ENCODE results near the gene OXNAD1.

The OXNAD1 gene

GRCh38 chr3:16253601-16254000 lies 11.4 kb upstream of the OXNAD1 start:
- no peak for TF ChIP-seq POU2F2 (IDR thresholded peaks at IDR 0.05; ENCODE audit: low read depth, low read length)
- no peak for TF ChIP-seq TAF1 (IDR thresholded peaks at IDR 0.05; ENCODE audit: low read depth, low read length)
- TF ChIP-seq PAX5 (IDR thresholded peaks at IDR 0.05; ENCODE audit: insufficient read depth, low read length, severe bottlenecking), result no peak
- no peak for TF ChIP-seq POLR2AphosphoS5 (IDR thresholded peaks at IDR 0.05; ENCODE audit: low read depth, low read length)
- TF ChIP-seq SPI1 (IDR thresholded peaks at IDR 0.05; ENCODE audit: low read depth, low read length), result no peak
- no peak for TF ChIP-seq POLR2A (IDR thresholded peaks at IDR 0.05; ENCODE audit: low read depth, low read length)
- no peak for DNase-seq (ENCODE audit: insufficient read length, low spot score)
- FAIRE-seq, result no peak

DNA sequence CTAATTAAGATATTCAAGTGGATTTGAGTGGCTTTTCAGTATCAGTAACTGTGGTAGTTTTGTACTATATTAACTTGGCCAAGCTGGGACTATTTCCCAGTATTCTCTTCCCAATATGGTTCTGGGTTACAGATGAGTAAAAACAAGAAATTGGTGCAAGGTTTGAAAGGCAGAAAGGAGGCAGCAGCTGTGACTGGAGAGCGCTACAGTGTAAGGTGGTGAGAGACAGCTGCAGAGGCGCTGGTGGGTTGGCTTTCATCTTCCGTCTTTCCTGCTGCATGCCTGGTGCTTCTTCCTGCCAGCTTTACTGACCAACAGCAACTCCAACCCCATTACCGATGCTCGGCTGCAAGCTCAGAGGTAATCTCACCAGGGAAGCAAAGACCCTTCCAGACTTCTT lies 10.1 kb upstream of the OXNAD1 start:
- no peak for TF ChIP-seq SPI1 (IDR thresholded peaks at IDR 0.05; ENCODE audit: low read depth, low read length)
- TF ChIP-seq POLR2AphosphoS5 (IDR thresholded peaks at IDR 0.05; ENCODE audit: low read depth, low read length), result no peak
- TF ChIP-seq PAX5 (IDR thresholded peaks at IDR 0.05; ENCODE audit: insufficient read depth, low read length, severe bottlenecking), result no peak
- no peak for TF ChIP-seq POLR2A (IDR thresholded peaks at IDR 0.05; ENCODE audit: low read depth, low read length)
- TF ChIP-seq POU2F2 (IDR thresholded peaks at IDR 0.05; ENCODE audit: low read depth, low read length), result no peak
- TF ChIP-seq TAF1 (IDR thresholded peaks at IDR 0.05; ENCODE audit: low read depth, low read length), result no peak
- no peak for FAIRE-seq
- DNase-seq (ENCODE audit: insufficient read length, low spot score), result no peak

DNA sequence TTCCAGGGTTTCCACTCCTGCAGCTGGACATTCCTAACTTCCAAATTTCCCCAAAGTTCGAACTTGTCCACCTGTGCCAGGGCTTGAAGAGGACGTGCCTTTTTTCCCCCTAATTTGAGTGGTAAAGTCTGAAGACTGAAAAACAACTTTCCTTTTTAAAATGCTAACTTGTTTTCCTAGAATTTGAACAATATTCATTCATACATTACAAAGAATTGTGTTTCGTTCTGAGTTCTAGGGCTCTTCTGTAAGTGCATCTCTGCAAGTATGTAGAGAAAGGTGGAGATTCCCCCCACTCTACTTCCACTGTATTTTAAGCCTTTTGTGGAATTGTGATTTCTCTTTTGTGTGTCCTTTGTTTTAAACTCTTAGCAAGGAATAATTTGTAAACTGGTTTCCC lies 9.7 kb upstream of the OXNAD1 start:
- DNase-seq (ENCODE audit: insufficient read length, low spot score) (no peak), FAIRE-seq (no peak)
- TF ChIP-seq SPI1 (IDR thresholded peaks at IDR 0.05; ENCODE audit: low read depth, low read length), result no peak
- no peak for TF ChIP-seq POLR2AphosphoS5 (IDR thresholded peaks at IDR 0.05; ENCODE audit: low read depth, low read length)
- no peak for TF ChIP-seq POU2F2 (IDR thresholded peaks at IDR 0.05; ENCODE audit: low read depth, low read length)
- TF ChIP-seq PAX5 (IDR thresholded peaks at IDR 0.05; ENCODE audit: insufficient read depth, low read length, severe bottlenecking), result no peak
- TF ChIP-seq POLR2A (IDR thresholded peaks at IDR 0.05; ENCODE audit: low read depth, low read length), result no peak
- no peak for TF ChIP-seq TAF1 (IDR thresholded peaks at IDR 0.05; ENCODE audit: low read depth, low read length)

DNA sequence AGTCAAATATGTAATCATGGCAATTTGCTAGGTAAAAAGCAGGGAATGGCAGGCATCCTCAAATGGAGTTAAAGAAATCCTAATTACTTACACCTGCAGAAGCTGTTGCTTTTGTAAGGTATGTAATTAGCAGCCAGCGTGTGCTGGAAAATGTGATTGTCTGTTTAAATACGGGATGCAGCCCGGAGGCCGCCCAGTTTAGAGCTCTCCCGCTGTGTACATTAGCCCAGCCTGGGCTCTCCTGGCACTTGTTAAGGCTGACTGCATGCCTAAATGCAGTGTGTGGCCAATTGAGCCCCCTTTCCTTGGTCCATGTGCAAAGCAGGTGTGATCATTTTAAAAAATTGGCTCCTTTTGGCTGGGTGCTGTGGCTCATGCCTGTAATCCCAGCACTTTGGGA lies 9.3 kb upstream of the OXNAD1 start:
- TF ChIP-seq POLR2AphosphoS5 (IDR thresholded peaks at IDR 0.05; ENCODE audit: low read depth, low read length), result no peak
- no peak for TF ChIP-seq POU2F2 (IDR thresholded peaks at IDR 0.05; ENCODE audit: low read depth, low read length)
- no peak for TF ChIP-seq PAX5 (IDR thresholded peaks at IDR 0.05; ENCODE audit: insufficient read depth, low read length, severe bottlenecking)
- no peak for TF ChIP-seq POLR2A (IDR thresholded peaks at IDR 0.05; ENCODE audit: low read depth, low read length)
- TF ChIP-seq TAF1 (IDR thresholded peaks at IDR 0.05; ENCODE audit: low read depth, low read length), result no peak
- TF ChIP-seq SPI1 (IDR thresholded peaks at IDR 0.05; ENCODE audit: low read depth, low read length), result no peak
- FAIRE-seq, result no peak
- no peak for DNase-seq (ENCODE audit: insufficient read length, low spot score)

DNA sequence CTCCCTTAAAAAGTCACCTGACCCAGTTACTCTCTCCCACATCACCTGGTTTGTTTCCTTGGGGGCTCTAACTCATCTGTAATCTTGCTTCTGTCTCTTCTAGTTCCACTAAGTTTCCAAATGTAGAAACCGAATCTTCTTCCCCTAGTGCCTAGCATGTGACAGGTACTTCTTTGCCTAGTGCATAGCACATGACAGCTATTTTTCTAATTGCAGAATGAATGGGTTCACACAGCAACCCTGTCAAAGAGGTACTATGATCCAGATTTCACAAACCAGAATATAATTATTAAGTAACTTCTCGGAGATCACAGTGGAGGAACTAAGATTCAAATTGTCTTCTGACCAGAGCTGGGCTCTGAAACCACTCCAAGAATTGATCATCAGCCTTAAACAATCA lies 7.7 kb upstream of the OXNAD1 start:
- no peak for DNase-seq (ENCODE audit: insufficient read length, low spot score)
- TF ChIP-seq POU2F2 (IDR thresholded peaks at IDR 0.05; ENCODE audit: low read depth, low read length) (no peak), POLR2A (IDR thresholded peaks at IDR 0.05; ENCODE audit: low read depth, low read length) (no peak), PAX5 (IDR thresholded peaks at IDR 0.05; ENCODE audit: insufficient read depth, low read length, severe bottlenecking) (no peak), SPI1 (IDR thresholded peaks at IDR 0.05; ENCODE audit: low read depth, low read length) (no peak), POLR2AphosphoS5 (IDR thresholded peaks at IDR 0.05; ENCODE audit: low read depth, low read length) (no peak), TAF1 (IDR thresholded peaks at IDR 0.05; ENCODE audit: low read depth, low read length) (no peak)
- no peak for FAIRE-seq

DNA sequence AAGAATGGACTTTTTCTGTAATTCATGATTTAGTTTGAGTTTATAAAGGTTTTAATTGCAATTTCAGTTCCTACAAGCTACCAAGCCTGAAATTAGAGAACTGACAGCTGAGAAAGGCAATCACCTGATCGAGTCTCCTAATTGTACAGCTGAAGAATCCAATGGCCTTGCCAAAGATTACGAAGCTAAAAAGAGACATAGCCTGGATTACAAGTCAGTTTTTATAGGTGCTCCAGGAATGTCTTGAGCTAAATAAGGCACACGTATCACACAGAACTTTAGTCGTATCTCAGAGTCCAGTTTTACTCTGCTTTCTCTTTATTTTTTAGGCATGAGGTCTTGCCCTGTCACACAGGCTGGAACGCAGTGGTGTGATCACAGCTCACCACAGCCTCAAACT lies 6.8 kb upstream of the OXNAD1 start:
- FAIRE-seq, result no peak
- DNase-seq (ENCODE audit: insufficient read length, low spot score), result no peak
- no peak for TF ChIP-seq PAX5 (IDR thresholded peaks at IDR 0.05; ENCODE audit: insufficient read depth, low read length, severe bottlenecking)
- no peak for TF ChIP-seq SPI1 (IDR thresholded peaks at IDR 0.05; ENCODE audit: low read depth, low read length)
- no peak for TF ChIP-seq POLR2AphosphoS5 (IDR thresholded peaks at IDR 0.05; ENCODE audit: low read depth, low read length)
- TF ChIP-seq POLR2A (IDR thresholded peaks at IDR 0.05; ENCODE audit: low read depth, low read length), result no peak
- TF ChIP-seq TAF1 (IDR thresholded peaks at IDR 0.05; ENCODE audit: low read depth, low read length), result no peak
- no peak for TF ChIP-seq POU2F2 (IDR thresholded peaks at IDR 0.05; ENCODE audit: low read depth, low read length)

DNA sequence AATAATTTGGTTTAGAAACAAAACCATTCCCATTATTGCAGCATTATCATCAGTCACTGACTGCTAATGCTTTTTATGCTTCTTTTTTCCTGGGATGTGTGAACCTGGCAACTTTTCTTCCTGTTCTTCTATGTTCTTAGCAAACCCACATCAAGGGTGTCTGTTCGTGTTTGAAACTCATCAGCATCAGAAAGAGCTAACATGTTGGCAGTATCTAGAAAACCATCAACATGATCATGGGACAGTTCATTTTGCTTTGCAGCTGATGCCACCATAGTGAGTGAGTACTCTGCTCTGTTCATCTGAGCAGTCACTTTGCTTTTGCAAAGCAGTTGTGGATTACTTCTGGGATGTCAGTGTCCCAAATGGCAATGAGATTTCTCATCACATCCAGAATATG lies 6.1 kb upstream of the OXNAD1 start:
- TF ChIP-seq POU2F2 (IDR thresholded peaks at IDR 0.05; ENCODE audit: low read depth, low read length), result no peak
- no peak for TF ChIP-seq SPI1 (IDR thresholded peaks at IDR 0.05; ENCODE audit: low read depth, low read length)
- TF ChIP-seq POLR2AphosphoS5 (IDR thresholded peaks at IDR 0.05; ENCODE audit: low read depth, low read length), result no peak
- no peak for TF ChIP-seq POLR2A (IDR thresholded peaks at IDR 0.05; ENCODE audit: low read depth, low read length)
- TF ChIP-seq TAF1 (IDR thresholded peaks at IDR 0.05; ENCODE audit: low read depth, low read length), result no peak
- FAIRE-seq (no peak), DNase-seq (ENCODE audit: insufficient read length, low spot score) (no peak)

DNA sequence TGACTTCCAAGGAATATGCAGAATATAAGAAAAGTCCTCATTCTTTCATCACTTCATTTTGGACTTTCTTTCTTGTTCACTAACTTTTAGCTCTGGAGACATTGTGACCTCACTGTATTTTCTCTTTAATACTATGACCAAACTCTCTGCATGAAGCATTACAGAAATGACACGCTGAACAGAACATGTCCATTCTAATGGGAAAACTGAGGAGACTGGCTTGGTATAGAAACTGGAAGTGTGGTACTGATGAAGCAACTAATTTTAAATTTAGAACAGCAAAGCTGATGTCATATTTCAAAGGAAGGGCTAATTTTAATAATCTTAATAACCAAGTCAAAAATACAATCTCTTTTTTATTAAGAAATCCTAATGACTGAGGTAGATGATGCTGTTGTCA lies 5.0 kb upstream of the OXNAD1 start:
- DNase-seq (ENCODE audit: insufficient read length, low spot score) (no peak), FAIRE-seq (no peak)
- TF ChIP-seq POU2F2 (IDR thresholded peaks at IDR 0.05; ENCODE audit: low read depth, low read length) (no peak), POLR2AphosphoS5 (IDR thresholded peaks at IDR 0.05; ENCODE audit: low read depth, low read length) (no peak), PAX5 (IDR thresholded peaks at IDR 0.05; ENCODE audit: insufficient read depth, low read length, severe bottlenecking) (no peak), SPI1 (IDR thresholded peaks at IDR 0.05; ENCODE audit: low read depth, low read length) (no peak), POLR2A (IDR thresholded peaks at IDR 0.05; ENCODE audit: low read depth, low read length) (no peak), TAF1 (IDR thresholded peaks at IDR 0.05; ENCODE audit: low read depth, low read length) (no peak)

DNA sequence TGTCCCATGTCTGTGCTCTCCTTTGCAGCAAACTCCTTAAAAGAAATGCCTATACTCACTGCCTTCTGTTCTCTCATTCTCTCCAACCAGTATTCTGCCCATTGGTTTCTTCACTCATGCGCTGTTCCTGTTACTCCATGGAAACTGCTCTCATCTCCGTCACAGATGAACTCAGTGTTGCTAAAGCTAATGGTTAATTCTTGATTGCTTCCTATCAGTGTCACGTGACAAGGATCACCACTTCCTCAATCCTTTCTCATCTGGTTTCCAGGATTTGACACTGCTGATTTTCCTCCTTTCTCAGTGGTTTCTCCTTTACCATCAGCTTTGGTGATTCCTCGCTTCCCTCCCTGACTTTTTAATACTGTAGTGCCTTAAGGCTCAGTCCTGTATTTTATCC lies 2.8 kb upstream of the OXNAD1 start:
- TF ChIP-seq POLR2AphosphoS5 (IDR thresholded peaks at IDR 0.05; ENCODE audit: low read depth, low read length) (no peak), TAF1 (IDR thresholded peaks at IDR 0.05; ENCODE audit: low read depth, low read length) (no peak), SPI1 (IDR thresholded peaks at IDR 0.05; ENCODE audit: low read depth, low read length) (peak; percentile 34; the same call in 1 of the 2 replicates), PAX5 (IDR thresholded peaks at IDR 0.05; ENCODE audit: insufficient read depth, low read length, severe bottlenecking) (no peak)
- DNase-seq (ENCODE audit: insufficient read length, low spot score), result no peak
- no peak for FAIRE-seq

- peak; percentile 60 for TF ChIP-seq POLR2AphosphoS5 (IDR thresholded peaks at IDR 0.05; ENCODE audit: low read depth, low read length)
- TF ChIP-seq SPI1 (IDR thresholded peaks at IDR 0.05; ENCODE audit: low read depth, low read length), result no peak
- FAIRE-seq (no peak), DNase-seq (ENCODE audit: insufficient read length, low spot score) (no peak)
Observed at GRCh38 chr3:16264174-16264707, 771 bp upstream of the OXNAD1 start.
